H1 (cell line): ENCODE results near the gene SIK3.

Experiments used
- TAF1 ChIP-seq: IDR thresholded peaks from 2 replicates; pipeline ENCODE4 v1.6.1; 2011; ENCODE audit warnings: mild to moderate bottlenecking, low read depth, low read length
- USF2 ChIP-seq: IDR thresholded peaks from 2 replicates; pipeline ENCODE4 v1.6.1; 2011; ENCODE audit warnings: low read length, improper control_type of control experiment
- YY1 ChIP-seq: IDR thresholded peaks from 2 replicates; pipeline ENCODE4 v1.6.1; 2011; ENCODE audit warnings: low read depth, mild to moderate bottlenecking, low read length

DNA sequence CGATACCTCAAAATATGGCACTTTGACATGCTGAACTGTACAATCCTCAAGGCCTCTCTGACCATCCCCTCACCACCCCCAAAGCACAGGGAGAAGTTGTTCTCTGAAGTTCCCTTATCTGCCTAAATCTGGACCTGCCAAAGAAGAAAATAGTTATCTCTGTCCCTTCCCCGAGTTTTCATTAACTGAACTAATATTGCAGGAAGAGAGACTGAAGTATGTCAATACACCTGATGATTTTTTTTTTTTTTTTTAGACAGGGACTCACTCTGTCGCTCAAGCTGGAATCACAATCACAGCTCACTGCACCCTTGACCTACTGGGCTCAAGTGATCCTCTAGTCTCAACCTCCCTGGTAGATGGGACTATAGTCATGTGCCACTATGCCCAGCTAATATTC lies 75.0 kb downstream of the SIK3 start:
- no peak for TF ChIP-seq USF2
- no peak for TF ChIP-seq TAF1
- TF ChIP-seq YY1, result no peak
